ENCODE data around the gene WDR1.

DNA sequence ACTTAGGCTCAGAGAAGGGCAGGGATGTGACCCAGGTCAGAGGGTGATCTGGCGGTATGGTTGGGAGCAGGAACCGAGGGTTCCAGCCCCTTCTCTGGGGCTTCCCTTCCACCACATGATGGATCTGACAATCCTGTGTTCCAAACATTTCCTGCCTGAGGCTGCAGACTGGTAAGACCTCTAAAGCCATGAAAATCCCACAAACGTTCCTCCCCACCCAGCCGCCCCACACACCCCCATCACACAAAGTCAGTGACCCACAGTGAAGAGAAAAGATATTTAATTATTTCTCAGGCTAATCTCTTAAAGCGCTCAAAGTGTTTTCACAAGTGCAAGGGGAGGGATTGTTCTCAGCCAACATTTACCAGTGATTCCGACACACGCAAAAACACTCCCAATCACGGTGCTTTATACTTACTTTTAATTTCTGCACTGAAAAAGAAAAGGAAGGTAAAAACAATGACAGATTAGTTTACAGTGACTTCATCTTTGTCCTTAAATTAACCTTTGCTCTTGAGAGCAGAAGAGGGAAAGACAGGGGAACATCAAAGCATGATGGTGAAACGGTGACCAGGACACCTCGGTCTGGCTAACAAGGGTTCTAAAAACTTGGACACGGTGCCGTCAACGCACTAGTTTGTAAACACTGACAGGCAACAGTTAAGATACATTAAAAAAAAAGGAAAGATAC is 42.4 kb downstream of the WDR1 start:
- TF ChIP-seq, protein P1, sequence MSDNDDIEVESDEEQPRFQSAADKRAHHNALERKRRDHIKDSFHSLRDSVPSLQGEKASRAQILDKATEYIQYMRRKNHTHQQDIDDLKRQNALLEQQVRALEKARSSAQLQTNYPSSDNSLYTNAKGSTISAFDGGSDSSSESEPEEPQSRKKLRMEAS (IDR thresholded peaks at IDR 0.05), result no peak
- TF ChIP-seq PHF8 (IDR thresholded peaks at IDR 0.05; ENCODE audit: borderline replicate concordance, low read depth) (no peak), KDM1A (IDR thresholded peaks at IDR 0.05; ENCODE audit: low read depth) (no peak), CBX2 (IDR thresholded peaks at IDR 0.05; ENCODE audit: borderline replicate concordance, low read depth) (no peak)
